ENCODE data around the gene MGAT4B. TPM values are rescaled to one million over a fixed set of nuclear protein-coding genes. Genes with fewer than 3 reads are reported as not detected.
A peak's percentile ranks its signal among the peaks of the same experiment; 100 is the strongest.

MGAT4B gene
- total and polyA plus RNA-seq, 2 of the 13 experiments (the other 11 are each of a cell fraction or from before 2014, with no cell fraction given): 93.5 to 130 TPM

GRCh38 chr5:179792612-179793467 is 13.8 kb downstream of the MGAT4B start (continued):
- no peak for TF ChIP-seq ZMYM2 (CRISPR knock-in tag; IDR thresholded peaks at IDR 0.05)
- TF ChIP-seq SIN3A (IDR thresholded peaks at IDR 0.05; ENCODE audit: borderline replicate concordance, low read depth, low read length): no peak
- no peak for TF ChIP-seq NR2F2 (IDR thresholded peaks at IDR 0.05; ENCODE audit: borderline replicate concordance, low read depth)
- TF ChIP-seq PAXIP1 (CRISPR knock-in tag; conservative IDR thresholded peaks at IDR 0.05): peak; percentile 25; the same call in 1 of the 2 replicates
- no peak for TF ChIP-seq MIXL1 (CRISPR knock-in tag; IDR thresholded peaks at IDR 0.05)
- TF ChIP-seq ZNF687 (CRISPR knock-in tag; IDR thresholded peaks at IDR 0.05): peak; percentile 78
- TF ChIP-seq ARID4A (CRISPR knock-in tag; IDR thresholded peaks at IDR 0.05; ENCODE audit: borderline replicate concordance): peak; percentile 24; the same call in 1 of the 2 replicates
- peak; percentile 10; the same call in 1 of the 2 replicates for TF ChIP-seq SALL1 (CRISPR knock-in tag; IDR thresholded peaks at IDR 0.05)
- TF ChIP-seq MAX (IDR thresholded peaks at IDR 0.05): peak; percentile 77
- no peak for TF ChIP-seq ZNF790 (CRISPR knock-in tag; IDR thresholded peaks at IDR 0.05; ENCODE audit: borderline replicate concordance)
- TF ChIP-seq FOXO1 (CRISPR knock-in tag; IDR thresholded peaks at IDR 0.05): no peak
- TF ChIP-seq MAFF (IDR thresholded peaks at IDR 0.05; ENCODE audit: low read depth, low read length): no peak
- no peak for TF ChIP-seq ZNF317 (CRISPR knock-in tag; IDR thresholded peaks at IDR 0.05)
- TF ChIP-seq PRMT3 (CRISPR knock-in tag; IDR thresholded peaks at IDR 0.05; ENCODE audit: borderline replicate concordance, low read depth): no peak
- TF ChIP-seq SMAD1 (CRISPR knock-in tag; IDR thresholded peaks at IDR 0.05; ENCODE audit: borderline replicate concordance, low read depth): 0 out of 2 replicates have a peak, but pooled peaks have one; percentile 35
- TF ChIP-seq ZNF274 (CRISPR knock-in tag; IDR thresholded peaks at IDR 0.05): no peak
- peak; percentile 52; the same call in 1 of the 2 replicates for TF ChIP-seq ZFX (CRISPR knock-in tag; IDR thresholded peaks at IDR 0.05; ENCODE audit: low read depth)

All from HepG2 (cell line).